ENCODE measurements around the gene ILF3.

Gene ILF3

GRCh38 chr19:10631874-10632273 lies 22.3 kb upstream of the ILF3 start:
- Histone ChIP-seq H3K36me3 (ENCODE audit: control insufficient read depth, low read length) (peaks cover 55% of the 10 kb centered on the region), H4K20me1 (ENCODE audit: control insufficient read depth, insufficient read depth, low read depth, low read length) (no peaks in the 10 kb centered on the region), H3K4me1 (ENCODE audit: control insufficient read depth, low read length) (no peaks in the 10 kb centered on the region), H3K4me2 (ENCODE audit: low read length) (no peak overlapping the region), H3K27me3 (ENCODE audit: control insufficient read depth, low read length) (no peaks in the 10 kb centered on the region), H3K9me3 (ENCODE audit: control insufficient read depth, insufficient read depth, low read length) (no peaks in the 10 kb centered on the region), H3K79me2 (ENCODE audit: control insufficient read depth, low read length) (no peaks in the 10 kb centered on the region), H3K4me3 (ENCODE audit: low read length) (no peak overlapping the region), H3K27ac (ENCODE audit: low read depth, low read length) (no peak overlapping the region), H3K9me2 (replicated peaks; ENCODE audit: control insufficient read depth, low read length) (no peaks in the 10 kb centered on the region), H3F3A (ENCODE audit: control insufficient read depth, insufficient read depth) (no peaks in the 10 kb centered on the region)
- TF ChIP-seq EZH2phosphoT487 (IDR thresholded peaks at IDR 0.05; ENCODE audit: borderline replicate concordance, low read length): no peak
- TF ChIP-seq CTCF (IDR thresholded peaks at IDR 0.05; ENCODE audit: low read depth, low read length, poor library complexity, severe bottlenecking): no peak

GRCh38 chr19:10634430-10634829 lies 19.7 kb upstream of the ILF3 start:
- Histone ChIP-seq H3K36me3 (ENCODE audit: control insufficient read depth, low read length) (peaks cover 58% of the 10 kb centered on the region), H3K4me2 (ENCODE audit: low read length) (no peak overlapping the region), H3K27ac (ENCODE audit: low read depth, low read length) (no peak overlapping the region), H3K9me2 (replicated peaks; ENCODE audit: control insufficient read depth, low read length) (no peaks in the 10 kb centered on the region), H3K9me3 (ENCODE audit: control insufficient read depth, insufficient read depth, low read length) (no peaks in the 10 kb centered on the region), H3F3A (ENCODE audit: control insufficient read depth, insufficient read depth) (no peaks in the 10 kb centered on the region), H4K20me1 (ENCODE audit: control insufficient read depth, insufficient read depth, low read depth, low read length) (no peaks in the 10 kb centered on the region), H3K79me2 (ENCODE audit: control insufficient read depth, low read length) (no peaks in the 10 kb centered on the region), H3K4me1 (ENCODE audit: control insufficient read depth, low read length) (no peaks in the 10 kb centered on the region), H3K4me3 (ENCODE audit: low read length) (no peak overlapping the region), H3K27me3 (ENCODE audit: control insufficient read depth, low read length) (no peaks in the 10 kb centered on the region)
- TF ChIP-seq EZH2phosphoT487 (IDR thresholded peaks at IDR 0.05; ENCODE audit: borderline replicate concordance, low read length) (no peak), CTCF (IDR thresholded peaks at IDR 0.05; ENCODE audit: low read depth, low read length, poor library complexity, severe bottlenecking) (no peak)

GRCh38 chr19:10634963-10635362 lies 19.2 kb upstream of the ILF3 start:
- TF ChIP-seq EZH2phosphoT487 (IDR thresholded peaks at IDR 0.05; ENCODE audit: borderline replicate concordance, low read length): no peak
- TF ChIP-seq CTCF (IDR thresholded peaks at IDR 0.05; ENCODE audit: low read depth, low read length, poor library complexity, severe bottlenecking): no peak
- H3K4me3 ChIP-seq (ENCODE audit: low read length): no peak overlapping the region
- H3F3A ChIP-seq (ENCODE audit: control insufficient read depth, insufficient read depth): no peaks in the 10 kb centered on the region
- H3K27ac ChIP-seq (ENCODE audit: low read depth, low read length): no peak overlapping the region
- H3K4me2 ChIP-seq (ENCODE audit: low read length): no peak overlapping the region
- no peaks in the 10 kb centered on the region for H3K79me2 ChIP-seq (ENCODE audit: control insufficient read depth, low read length)
- peaks cover 58% of the 10 kb centered on the region for H3K36me3 ChIP-seq (ENCODE audit: control insufficient read depth, low read length)
- H3K27me3 ChIP-seq (ENCODE audit: control insufficient read depth, low read length): no peaks in the 10 kb centered on the region
- no peaks in the 10 kb centered on the region for H3K9me3 ChIP-seq (ENCODE audit: control insufficient read depth, insufficient read depth, low read length)
- no peaks in the 10 kb centered on the region for H3K4me1 ChIP-seq (ENCODE audit: control insufficient read depth, low read length)
- H3K9me2 ChIP-seq (replicated peaks; ENCODE audit: control insufficient read depth, low read length): no peaks in the 10 kb centered on the region
- no peaks in the 10 kb centered on the region for H4K20me1 ChIP-seq (ENCODE audit: control insufficient read depth, insufficient read depth, low read depth, low read length)
